Eye (tissue), 1 donor: Measurements from ENCODE around the gene HEMK1.

ENCODE experiments used
- DNase-seq: peaks from one replicate; pipeline ENCODE4 v3.0.0-alpha.2; 2015

Gene HEMK1

DNA sequence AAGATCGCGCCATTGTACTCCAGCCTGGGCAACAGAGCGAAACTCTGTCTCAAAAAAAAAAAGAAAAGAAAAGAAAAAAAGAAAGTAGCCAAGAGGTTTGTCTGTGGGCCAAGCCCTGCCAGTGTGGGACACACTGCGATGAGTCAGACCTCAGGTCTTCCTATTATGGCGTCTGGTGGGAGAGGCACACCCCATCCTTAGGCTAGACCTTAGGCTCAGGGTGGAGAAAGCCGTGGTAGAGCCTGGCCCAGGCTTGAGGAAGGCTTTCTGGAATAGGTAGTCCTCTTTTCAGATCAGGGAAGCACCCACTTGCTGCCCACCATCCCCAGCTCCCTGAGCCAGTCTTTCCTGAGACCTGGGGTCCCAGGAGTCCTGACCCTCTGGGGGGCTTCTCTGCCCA, 6.0 kb downstream of the HEMK1 start:
- no peak for DNase-seq

DNA sequence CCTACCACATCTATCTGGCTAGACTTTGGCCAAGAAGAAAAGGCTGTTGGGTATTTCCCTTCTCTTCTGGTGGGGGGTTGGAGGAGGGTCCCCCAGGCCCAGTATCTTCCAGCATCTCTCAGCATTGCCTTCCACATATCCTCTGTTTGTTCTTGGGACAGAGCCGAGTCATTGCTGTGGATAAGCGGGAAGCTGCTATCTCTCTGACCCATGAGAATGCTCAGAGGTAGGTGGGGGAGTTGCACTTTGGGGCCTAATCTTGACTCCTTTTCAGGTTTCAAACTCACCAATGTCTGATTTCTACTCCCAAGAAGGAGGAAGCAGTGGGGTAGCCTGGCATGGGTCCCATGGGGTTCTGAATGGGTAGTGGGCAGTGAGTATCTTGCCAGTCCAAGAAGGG, 8.0 kb downstream of the HEMK1 start:
- no peak for DNase-seq

DNA sequence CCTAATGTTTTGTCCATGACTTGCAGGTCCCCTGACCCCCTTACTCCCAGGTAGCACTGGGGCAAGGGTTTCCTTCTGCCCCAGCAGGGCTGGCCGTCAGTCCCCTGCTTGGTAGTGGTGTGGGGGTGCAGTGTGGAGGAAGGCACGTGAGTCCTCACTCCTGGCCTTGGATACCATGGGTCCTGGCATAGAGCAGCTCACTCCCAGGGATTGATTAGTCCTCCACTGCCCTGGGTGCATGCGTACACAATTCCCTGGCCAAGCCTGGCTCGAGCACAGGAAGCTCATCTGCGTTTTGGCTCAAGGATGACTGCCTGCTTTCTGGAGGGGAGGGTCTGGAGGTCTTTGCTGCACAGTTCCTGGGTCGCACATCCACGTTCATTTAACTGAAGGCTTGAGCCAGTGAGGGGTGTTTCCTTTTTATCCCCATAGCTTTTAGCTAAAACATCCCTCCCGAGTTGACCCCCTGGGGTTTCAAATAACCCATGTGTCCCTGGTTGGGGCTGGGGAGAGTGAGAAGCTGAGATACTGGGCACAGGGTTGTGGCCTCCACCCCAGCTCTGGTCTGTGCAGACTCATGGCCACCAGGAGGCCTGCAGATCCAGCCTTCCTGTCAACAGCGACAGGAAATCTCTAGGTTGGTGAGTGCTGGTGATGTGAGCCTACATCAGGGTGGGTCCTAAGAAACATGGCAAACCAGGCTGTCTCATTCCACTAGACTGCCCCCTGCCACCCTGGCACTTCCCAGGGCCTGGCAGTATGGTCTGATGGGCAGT, 11.5 kb downstream of the HEMK1 start:
- no peak for DNase-seq

DNA sequence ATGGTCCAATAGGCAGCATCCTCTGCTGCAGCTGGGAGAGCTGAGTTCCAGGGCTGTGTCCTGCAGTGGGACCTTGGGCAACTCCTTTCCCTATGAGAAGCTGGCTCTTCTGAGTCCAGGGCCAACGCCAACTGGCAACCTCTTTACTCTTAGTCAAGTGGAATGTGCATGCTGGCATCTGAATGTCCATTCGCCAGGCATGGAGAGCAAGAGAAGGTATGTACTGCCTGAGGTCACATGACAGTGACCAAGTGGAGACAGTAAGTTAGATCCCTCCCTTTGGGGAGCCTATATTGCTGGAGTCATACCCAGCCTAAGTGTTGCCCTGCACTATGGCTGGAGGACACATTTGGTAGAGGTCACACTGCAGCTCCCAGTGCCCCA, 12.1 kb downstream of the HEMK1 start:
- DNase-seq: no peak

DNA sequence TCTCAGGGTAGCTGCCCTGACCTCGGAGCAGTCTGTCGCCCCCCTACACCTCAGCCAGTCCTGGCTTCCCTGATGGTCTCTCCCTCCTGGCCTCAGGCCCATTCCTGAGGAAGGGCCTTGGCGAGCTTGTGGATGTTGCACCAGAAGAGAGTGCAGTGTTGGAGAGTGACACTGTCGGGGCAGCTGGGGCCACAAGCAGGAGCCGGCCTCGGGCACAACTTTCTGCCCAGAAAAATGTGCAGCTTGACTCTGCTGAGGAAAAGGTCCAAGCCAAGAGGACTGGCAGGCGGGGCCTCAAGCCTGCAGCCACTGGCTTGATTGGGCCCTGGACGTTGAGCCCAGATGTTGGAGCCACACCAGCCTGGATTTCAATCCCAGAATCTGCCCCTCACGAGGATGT, 12.8 kb downstream of the HEMK1 start:
- no peak for DNase-seq

DNA sequence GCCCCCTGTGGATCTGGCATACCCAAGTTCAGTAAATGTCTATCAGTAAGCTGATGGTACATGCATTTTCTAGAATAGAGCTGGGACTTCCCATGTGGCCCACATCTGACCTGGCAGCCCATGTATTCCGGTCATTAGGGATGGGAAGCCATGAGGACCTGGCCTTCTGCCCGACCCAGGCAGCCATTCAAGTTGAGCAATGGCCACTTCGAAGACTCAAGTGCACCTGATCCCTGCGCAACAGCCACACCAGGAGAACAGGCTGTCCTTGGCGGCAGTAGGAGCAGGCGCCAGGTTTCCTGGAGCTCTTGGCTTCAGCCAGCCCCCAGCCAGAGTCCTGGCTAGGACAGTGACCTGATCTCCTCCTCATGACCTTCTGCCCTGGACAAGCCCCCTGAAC, 14.6 kb downstream of the HEMK1 start:
- no peak for DNase-seq

DNA sequence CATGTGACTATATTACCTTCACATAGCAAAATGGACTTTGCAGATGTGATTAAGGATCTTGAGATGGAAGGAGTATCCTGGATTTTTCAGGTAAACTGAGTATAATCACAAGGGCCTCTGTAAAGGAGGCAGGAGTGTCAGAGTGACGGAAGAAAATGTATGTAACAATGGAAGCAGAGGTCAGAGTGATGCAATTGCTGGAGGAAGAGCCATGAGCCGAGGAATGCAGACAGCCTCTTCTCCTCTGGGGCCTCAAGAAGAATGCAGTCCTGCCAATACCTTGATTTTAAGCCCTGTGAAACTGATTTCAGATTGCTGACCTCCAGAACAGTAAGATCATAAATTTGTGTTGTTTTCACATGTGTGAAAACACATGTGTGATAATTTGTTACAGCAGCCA, 15.1 kb downstream of the HEMK1 start:
- no peak for DNase-seq

DNA sequence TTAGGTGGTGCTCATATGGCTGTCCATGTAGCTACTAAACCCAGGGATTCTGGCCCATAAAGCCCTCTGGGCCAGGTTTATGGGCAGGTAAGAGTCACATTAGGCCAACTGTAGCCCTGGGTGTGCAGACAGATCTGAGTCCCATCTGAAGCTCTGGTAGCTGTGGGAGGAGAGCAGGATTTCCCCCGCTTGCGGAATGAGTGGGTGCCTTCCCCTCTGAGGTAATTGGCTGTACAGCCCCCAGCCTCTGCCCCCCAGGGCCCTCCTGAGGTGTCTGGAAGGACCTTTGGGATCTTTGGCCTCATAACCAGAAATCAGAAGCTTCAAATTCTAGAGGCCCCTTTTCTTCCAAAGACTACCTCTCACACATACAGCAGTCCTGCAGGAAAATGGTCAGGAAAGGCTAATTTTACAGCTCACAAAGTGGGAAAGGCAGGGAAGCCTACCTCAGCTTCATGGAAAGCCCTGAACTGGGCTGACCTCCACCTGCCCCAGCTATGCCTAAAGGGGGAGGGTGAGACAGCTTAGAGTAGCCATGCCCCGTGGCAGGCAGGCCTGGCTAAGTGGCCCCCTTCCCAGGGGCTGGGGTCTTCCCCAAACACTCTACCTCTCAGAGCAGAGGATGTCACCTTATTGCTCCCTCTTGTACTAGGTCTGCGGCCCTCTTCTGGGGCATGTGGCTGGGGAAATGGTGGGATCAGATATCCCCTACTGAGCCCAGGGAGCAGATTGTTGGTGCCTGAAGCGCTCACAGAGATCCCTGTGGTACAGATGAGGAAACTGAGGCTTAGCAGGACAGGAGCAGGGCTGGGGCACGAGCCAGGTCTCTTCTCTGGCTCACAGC, 16.8 kb downstream of the HEMK1 start:
- DNase-seq: no peak

DNA sequence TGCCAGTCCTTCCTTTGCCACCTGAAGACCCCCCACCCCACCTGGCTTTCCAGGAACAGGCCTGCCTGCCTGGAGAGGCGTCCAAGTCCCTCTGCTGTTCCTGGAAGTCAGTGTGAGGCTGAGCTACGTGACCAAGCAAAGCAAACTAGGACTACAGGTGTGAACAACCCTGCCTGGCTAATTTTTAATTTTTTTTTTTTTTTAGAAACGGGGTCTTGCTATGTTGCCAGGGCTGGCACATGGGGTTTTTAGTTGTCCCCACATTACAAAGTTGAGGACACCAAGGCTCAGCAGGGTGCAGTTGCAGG, 17.4 kb downstream of the HEMK1 start:
- DNase-seq: no peak

DNA sequence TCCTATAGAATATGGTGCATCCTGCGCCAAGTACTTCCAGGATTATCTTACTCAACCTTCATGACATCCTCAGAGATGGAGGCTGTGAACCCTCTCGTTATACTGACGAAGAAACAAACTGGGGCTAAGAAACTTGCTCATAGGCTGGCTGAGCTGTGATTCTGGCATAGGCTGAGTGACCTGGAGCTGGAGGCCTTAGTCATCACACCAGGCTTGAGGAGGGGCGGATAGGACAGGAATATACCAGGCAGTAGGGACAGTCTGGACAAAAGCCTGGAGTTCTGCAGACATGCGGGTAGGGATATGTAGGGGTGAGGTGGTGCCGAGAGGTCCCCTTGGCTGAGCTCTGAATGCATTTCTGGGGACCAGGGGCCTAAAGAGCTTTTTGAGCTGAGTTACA, 18.1 kb downstream of the HEMK1 start:
- no peak for DNase-seq

DNA sequence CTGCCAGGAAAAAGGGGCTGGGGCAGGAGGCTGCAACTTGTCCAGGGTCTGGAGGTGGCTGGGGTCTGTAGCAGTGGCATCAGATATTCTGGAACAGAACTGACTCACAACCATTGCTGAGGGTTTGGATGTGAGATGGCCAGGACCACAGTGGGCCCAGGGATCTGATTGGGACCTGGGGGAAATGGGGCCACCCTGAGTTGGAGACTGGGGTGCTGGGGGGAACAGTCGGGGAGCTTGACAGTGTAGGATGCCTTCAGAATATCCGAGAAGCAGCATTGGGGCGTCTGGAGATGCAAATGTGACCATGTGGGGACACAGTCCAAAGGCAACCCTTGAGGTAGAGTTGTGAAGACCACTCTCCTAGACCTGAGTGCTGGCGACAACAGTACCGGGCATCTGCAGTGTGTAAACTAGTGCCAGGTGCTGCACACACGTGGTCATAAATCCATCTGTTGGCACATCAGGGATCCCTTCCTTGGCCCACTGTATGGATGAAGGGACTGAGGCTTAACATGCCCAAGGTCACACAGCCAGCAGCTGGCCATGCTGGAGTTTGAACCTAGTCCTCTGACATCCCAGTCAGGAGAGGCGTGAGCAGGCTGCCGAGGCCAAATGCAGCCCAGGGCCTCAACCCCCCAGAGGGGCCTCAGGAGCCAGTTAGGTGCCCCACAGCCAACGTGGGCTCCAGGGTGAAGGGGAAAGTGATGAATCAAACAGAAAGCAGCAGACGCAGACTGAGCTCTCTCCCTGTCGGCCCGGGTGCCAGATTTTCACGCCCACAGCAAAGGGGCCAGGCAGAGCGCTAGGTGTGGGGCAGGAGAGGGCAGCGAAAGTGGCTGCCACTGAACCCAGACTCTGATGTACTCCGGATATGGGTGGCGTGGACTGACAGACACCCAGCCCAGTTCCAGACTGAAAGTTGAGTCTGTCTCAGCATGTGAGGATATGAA, 18.8 kb downstream of the HEMK1 start:
- no peak for DNase-seq

DNA sequence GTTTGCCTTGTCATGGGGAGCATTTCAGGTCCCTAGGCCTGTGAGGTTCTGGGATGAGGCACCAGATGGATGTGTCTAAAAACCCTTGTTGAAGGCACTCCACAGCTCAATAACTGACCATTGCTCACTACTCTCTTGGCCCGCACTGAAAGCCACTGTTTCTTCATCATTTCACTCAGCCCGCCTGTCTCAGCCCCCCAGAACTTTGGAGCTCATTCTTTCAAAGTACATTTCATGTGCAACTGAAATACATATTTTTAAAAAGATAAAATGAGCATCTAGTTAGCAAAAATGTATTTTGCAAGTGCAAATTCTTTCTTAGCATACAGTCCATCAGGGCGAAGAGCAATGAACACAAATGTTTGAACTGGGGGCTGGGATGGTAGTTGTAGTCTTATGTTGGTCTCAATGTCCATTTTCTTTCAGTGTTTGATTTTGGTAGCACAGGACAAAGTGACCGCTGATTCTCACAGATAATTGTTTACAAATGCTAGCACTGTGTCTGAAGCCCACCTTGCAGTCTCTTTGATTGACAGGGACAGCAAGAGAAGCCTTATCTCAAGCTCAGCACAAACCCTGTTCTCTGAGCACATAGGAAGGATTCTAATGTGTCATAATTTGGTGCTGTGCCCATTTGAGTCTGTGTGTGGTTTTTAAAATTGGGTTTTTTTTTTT, 19.6 kb downstream of the HEMK1 start:
- no peak for DNase-seq

DNA sequence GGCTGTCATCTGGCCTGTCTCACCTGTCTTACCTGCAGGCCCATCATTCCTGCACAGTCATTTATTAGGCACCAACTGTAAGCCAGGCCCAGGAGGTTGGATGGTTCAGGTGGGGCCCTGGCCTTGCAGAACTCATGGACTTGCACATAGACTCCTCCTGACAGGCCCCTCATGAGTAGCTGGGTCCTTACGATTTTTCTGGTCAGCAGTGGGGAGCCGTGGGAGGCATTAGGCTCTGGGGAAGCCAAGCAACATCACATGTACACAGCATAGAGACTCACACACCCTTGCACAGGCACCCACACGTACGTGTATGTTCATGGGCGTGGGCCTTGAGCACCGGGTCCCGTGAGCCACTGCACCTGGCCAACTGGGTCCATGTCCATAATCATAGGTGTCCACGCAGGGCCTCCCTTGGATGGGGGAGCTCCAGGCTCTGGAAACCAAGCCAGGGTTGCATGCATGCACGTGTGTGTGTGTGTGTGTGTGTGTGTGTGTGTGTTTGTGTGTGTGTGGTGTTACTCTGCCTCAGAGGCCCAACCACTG, 21.9 kb downstream of the HEMK1 start:
- no peak for DNase-seq

DNA sequence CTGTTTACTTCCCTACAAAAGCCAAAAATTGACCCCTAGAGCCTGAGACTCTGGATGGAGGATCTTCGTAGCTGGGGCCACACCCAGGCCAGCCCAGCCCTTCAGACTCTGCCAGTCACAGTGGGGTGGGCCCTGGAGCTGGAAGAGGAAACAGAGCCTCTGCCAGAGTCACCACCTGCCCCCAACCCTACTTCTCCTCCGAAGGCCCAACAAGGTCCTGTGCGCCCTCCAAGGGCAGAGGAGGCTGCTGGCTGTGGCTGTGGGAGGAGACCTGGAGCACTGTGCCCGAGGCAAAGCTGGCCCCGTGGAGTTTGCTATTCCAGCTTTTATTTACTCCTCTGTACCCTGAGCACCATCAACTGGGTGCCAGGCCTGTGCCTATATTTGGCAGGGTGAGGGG, 23.2 kb downstream of the HEMK1 start:
- DNase-seq: no peak

DNA sequence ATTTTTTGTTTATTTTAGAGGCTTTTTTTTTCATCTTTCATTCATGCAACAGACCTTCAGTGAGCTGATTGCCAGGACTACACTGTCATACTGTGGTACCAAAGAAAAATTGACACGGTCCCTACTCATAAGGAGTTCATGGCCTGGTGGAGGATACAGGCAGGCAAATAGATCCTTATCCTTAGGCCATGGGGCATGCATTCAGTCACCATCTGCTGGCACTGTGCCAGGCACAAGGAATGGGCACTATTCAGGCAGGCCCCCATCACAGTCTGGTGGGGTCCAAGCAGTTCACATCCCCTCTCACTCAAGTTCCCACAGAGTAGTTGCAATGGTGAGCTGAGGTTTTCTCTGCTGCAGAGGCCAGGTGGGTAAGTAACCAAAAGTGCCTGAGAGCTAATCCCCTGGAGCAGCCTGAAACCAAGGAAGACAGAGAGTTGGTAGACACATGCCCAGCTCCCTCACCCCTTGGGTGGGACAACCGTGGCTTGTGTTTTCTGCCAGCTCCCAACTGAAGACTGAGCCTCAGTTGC, 25.0 kb downstream of the HEMK1 start:
- no peak for DNase-seq

DNA sequence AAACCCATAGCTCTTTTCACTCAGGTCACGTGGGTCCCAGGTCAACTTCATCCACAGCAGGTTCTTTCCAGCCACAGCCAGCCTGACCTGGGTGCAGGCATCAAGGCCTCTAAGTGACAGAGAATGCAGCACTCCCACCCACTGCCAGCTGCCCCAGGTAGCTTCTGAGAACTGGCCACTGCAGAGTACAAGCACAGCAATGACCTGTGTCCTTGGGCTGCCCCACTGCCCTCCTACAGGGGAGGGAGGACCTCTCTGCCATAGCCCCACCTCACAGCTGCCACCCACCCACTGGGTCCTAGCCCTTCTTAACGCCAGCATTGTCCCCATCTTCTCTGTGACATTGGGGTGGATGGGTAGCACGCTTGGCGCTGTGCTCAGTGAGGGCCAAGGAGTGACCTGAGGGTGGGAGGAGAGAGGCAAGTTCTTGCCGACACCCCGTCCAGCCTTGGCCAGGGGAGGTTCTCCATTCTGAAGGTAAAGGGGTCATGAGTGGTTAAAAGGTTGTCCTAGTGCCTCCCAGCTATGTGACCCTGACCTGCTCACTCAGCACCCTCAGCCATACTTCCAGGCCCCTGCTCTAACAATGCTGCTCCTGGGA, 29.9 kb downstream of the HEMK1 start:
- DNase-seq: no peak

DNA sequence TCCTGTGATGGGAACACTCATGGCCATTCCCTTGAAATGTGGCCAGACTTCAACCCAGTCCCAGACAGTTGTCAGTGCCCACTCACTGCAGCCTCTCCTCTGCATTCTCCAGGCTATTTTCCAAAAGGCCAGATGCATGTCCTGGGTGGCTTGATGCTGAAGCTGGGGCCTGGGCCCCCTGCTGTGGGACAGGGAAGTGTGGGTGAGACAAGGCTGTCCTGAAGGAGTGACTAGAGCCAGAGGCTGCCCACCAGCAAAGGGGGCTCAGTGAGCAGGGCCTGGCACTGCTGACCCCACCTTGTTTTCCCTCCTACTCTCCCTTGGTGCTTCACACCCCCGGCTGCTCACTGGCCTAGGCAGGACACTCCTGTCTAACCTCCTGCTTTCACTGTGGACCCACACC, 30.4 kb downstream of the HEMK1 start:
- DNase-seq: no peak

DNA sequence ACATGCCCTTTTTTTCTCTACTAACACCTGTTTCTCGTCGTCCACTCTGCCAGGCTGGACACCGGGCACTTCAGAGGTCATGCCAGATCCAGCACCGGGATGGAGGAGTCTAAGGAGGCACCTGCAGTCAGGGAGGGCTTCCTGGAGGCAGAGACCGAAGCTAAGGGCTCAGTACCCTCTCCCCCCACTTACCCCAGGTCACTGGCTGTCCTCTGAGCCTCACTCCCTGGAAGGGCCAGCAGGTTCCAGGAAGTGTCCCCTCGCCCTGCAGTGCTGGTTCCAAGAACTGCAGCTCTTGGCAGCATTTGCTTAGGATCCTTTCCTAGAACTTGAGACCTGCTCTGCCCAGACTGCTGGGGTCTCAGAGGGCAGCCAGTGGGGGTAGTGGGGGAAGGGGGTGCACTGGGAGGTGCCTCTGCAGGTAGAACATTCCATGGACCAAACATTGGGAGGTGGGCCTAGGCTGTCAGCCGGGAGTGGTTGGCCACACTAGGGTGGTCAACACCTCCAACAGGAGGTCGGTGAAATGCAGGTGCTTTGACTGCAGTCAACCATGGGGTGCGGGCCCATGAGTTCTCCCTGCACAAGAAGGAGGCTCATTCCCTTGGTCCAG, 30.9 kb downstream of the HEMK1 start:
- no peak for DNase-seq

DNA sequence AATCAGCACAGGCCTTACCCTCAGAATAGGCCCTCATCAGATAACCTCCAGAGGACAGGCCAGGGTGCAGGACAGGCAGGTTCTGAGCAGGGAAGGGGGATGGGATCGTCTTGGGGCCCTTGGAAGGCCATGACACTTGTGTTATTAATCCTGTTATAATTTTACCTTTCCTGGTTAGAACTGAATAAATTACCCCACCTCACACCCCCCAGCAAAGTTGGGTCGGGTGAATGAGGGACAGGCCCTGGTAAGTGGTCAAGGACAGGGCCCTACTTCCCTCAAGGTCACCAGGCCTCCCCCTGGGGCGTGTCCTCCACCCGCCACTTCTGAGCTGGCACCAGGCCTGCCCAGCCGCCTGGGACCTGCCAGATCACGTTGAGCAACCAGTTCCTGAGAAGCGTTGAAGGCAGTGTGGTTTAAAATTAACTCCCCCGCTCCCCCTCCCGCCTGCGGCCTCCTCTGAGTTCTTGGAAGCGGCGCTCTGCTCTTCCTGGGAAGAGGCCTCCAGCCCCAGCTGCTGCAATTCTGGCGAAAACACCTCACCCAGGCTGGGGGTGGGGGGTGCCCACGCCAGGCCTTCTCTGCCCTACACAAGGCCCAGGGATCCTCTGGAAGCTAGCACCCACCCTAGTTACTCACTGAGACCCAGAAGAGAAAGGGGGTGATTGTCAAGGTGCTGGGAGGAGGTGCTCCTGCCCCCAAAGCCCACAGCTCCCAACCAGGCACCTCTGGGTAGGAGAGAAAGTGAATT, 31.7 kb downstream of the HEMK1 start:
- peak; percentile 94 for DNase-seq

DNA sequence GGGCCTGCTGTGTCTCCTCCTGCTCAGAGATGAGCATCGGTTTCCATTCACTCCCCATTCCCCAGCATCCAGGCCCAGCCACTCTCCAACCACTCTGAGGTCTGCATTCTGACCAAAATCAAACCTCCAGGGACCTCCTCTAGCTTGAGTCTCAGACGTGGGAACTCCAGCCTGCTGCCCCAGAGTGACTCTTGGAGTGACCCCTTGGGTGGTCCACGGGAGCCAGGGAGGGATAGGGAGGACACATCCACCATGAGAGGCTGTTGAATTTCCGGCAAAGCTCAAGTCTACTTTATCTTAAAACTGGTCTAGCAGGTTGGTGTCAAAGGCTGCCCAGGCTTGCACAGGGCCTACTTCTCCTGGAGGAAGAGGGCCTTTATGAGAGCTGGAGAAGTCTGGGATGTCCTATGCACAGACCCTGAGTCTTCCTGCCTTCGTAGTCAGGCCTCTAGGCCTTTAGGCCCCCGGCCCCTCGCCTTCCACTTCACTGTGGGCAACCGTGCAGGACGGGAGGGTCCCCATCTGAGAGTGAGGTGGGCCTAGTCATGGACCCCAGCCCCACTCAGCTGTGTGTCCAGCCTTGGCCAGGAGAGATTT, 33.4 kb downstream of the HEMK1 start:
- peak; percentile 21 for DNase-seq
